T-helper 2 cell (primary cell): Measurements from ENCODE around the gene LUM.

ENCODE experiments used
- DNase-seq, 5 experiments: peaks; one replicate each; pipeline versions ENCODE4 v3.0.0 to v3.0.0-alpha.2; 2012 to 2022

LUM gene

GRCh38 chr12:91074154-91074709, 37.1 kb downstream of the LUM start:
- DNase-seq: no peak

GRCh38 chr12:91073426-91073825, 37.9 kb downstream of the LUM start:
- DNase-seq: no peak

- DNase-seq: no peak
Measured at GRCh38 chr12:91072931-91073330, 38.4 kb downstream of the LUM start.

GRCh38 chr12:91070936-91071335, 40.4 kb downstream of the LUM start:
- DNase-seq: no peak

DNA sequence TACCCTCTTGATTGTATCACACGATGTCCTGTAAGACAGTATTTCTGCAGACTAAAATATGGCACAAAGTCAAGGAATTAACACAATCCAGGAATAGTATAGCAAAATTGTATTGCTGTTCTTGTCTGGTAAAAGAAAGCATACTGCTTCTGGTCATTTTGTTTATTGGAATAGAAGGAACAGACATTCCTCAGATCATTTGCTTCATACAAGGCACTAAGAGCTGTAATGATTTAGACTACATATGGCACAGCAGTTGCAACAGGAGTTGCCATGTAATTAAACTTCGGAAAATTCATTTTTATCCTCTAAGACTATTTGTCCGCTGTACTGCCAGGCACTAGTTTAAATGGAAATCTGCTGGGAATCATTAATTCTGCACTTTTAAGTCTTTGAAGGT, 45.9 kb downstream of the LUM start:
- no peak for DNase-seq

DNA sequence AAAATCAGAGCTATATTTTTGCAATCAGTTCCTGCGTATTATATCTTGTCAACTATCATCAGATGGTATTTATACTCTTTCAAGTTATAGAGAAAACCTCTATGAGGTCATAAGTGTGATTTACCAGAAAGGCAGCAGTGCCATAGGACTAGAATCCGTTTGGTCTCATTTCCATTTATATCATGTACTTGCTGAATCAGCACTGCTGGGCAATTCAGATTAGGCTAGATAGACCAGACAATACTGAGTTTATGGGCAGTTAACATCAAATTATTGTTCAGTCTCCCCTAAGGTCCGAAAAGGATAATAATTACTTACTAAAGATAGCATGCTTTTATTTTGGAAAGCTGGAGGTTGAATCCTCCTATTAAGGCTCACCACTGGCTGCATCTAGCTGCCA, 46.7 kb downstream of the LUM start:
- no peak for DNase-seq

DNA sequence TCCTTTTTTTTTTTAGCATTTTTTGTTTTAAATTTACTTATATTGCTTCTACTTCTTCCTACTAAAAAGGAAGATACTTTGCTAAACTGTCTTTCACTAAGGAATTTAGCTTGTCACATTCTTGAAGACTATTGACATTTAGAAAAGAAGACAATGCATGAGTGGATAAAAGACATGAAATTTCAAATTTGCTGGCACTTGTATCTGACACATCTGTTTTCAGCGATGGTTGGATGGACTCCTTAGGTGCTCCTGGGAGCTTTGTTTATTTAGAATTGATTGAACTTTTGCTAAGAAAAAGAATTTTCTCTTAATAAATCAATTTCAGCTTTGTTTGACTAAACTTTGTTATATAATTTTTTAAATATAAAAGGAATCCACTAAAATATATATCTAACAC, 50.2 kb downstream of the LUM start:
- DNase-seq: no peak

- no peak for DNase-seq
Measured at GRCh38 chr12:91059211-91059610, 52.1 kb downstream of the LUM start.

DNA sequence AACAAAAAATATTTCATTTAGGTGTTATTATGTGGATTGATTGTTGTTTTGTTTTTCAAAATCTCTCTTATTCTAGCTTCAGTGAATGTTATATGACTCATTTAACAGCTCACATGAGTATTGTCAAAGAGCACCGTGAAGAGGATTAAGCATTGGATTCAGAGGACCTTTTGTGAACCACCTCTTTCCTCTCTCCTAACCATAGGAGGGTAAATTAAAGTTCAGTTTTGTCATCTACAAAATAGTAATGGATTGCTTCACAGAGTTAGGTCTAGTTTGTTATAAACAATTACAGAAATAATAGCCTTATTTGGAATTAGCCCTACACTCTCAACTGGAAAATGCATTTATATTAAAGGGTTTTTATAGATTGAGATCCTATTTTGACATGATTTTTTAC, 52.5 kb downstream of the LUM start:
- no peak for DNase-seq

DNA sequence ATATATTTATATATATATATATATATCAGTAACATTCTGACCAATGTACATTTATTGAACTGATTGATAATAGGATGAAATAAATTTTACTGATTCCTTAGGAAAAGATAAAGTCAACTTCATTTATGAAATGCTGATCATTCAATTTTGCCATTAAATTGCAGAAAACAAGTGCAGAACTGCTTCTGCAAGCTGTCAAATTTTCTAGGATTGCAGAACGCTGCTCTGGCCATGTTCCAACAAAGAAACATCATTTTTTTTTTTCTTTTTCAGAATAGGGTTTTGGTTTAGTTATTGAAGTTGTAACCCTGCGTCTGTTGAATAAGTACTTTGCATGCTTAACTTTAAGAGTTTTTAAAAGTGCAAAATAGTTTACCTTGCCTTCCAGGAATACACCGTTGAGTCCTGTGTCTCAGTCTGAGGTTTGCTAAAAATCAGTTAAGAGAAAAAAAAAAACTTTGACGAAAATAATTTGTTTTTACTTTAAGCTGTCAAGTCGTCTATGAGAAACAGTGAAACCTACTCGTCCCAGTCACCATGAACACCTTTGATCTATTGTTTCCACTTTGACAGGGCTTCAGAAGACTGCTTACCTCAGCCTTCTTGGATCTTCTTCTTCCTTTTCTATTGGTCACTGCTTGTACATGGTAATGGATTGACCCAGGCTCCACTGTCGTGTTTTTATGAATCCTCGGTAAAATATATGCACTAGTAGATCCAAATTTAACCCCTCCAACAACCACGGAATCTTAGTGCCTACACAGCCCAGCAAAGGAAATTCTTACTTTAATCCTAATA, 53.7 kb downstream of the LUM start, which contains the start of gene KERA:
Gene KERA, minus strand, starts transcription at position 657 of the 798 bp plus-strand sequence. CDS start 1,743 bp downstream, outside the sequence.
- no peak for DNase-seq

GRCh38 chr12:91056488-91056887, 54.8 kb downstream of the LUM start:
- DNase-seq: no peak

GRCh38 chr12:91055976-91056375, 55.3 kb downstream of the LUM start:
- DNase-seq: no peak

GRCh38 chr12:91053951-91054715, 57.2 kb downstream of the LUM start:
- DNase-seq: no peak
